Right ventricle myocardium superior (tissue), 1 donor: ENCODE measurements around the gene WIF1. TPM values are rescaled to one million over a fixed set of nuclear protein-coding genes. Genes with fewer than 3 reads are reported as not detected.

Experiments used
- total RNA-seq: library from RNA; stranded (reverse); fragmentation: NEBNext Ultra II Directional; extraction: Animal tissue kit (Norgen Biotek cat#: 25700); gene quantifications from one replicate; pipeline ENCODE4 v1.2.1, GENCODE V29; 2021
- donor health status: DM: no; HTN: yes; CAD: no; lungs with severe emphysema.

The WIF1 gene
- total RNA-seq, 1 donor from 2014 or later: not detected

Other genes starting within 250 kb of the WIF1 start
- 11.3 TPM for gene LEMD3, start 48.3 kb upstream of the WIF1 start, total RNA-seq
- 130 TPM for gene MSRB3, start 157.4 kb upstream of the WIF1 start, total RNA-seq